NCI-H1092 (cell line): ENCODE data around the gene PSG1.
"Not testable (repeated sequence)": the region's sequence is repeated elsewhere in the genome, so short reads cannot be mapped to it uniquely, and the experiment has no call there.

Experiments
- DNase-seq: peaks from one replicate; lab custom pipeline; 2025; lab: John Stamatoyannopoulos, UW

Gene PSG1

GRCh38 chr19:42879613-42880012 lies at the start of gene PSG1:
PSG1 (minus strand) TSS chr19:42879713; CDS start chr19:42879581, 132 bp downstream.
- no peak for DNase-seq

GRCh38 chr19:42928896-42929295 lies 49.4 kb upstream of the PSG1 start:
- no peak for DNase-seq

- no peak for DNase-seq
Measured at GRCh38 chr19:42926781-42927180, 47.3 kb upstream of the PSG1 start.

GRCh38 chr19:42923106-42923505 lies 43.6 kb upstream of the PSG1 start:
- DNase-seq: not testable (repeated sequence)

GRCh38 chr19:42920971-42921370 lies 41.5 kb upstream of the PSG1 start:
- not testable (repeated sequence) for DNase-seq

- no peak for DNase-seq
Measured at GRCh38 chr19:42919757-42920079, 40.2 kb upstream of the PSG1 start.

GRCh38 chr19:42919070-42919756 lies 39.7 kb upstream of the PSG1 start:
- not testable (repeated sequence) for DNase-seq

GRCh38 chr19:42918377-42919069 lies 39.0 kb upstream of the PSG1 start:
- DNase-seq: not testable (repeated sequence)

GRCh38 chr19:42917634-42918033 lies 38.1 kb upstream of the PSG1 start, which contains the start of gene PSG6:
PSG6 (minus strand) TSS chr19:42917894; CDS start chr19:42917792, 102 bp downstream.
- not testable (repeated sequence) for DNase-seq

- not testable (repeated sequence) for DNase-seq
Measured at GRCh38 chr19:42916931-42917330, 37.4 kb upstream of the PSG1 start.

- DNase-seq: not testable (repeated sequence)
Measured at GRCh38 chr19:42913516-42913915, 34.0 kb upstream of the PSG1 start.

- not testable (repeated sequence) for DNase-seq
Measured at GRCh38 chr19:42912941-42913340, 33.4 kb upstream of the PSG1 start.

GRCh38 chr19:42911731-42912130 lies 32.2 kb upstream of the PSG1 start:
- DNase-seq: not testable (repeated sequence)

- DNase-seq: not testable (repeated sequence)
Measured at GRCh38 chr19:42906162-42906561, 26.6 kb upstream of the PSG1 start.

- not testable (repeated sequence) for DNase-seq
Measured at GRCh38 chr19:42900561-42900960, 21.0 kb upstream of the PSG1 start.

- not testable (repeated sequence) for DNase-seq
Measured at GRCh38 chr19:42899674-42900073, 20.2 kb upstream of the PSG1 start.

GRCh38 chr19:42899110-42899509 lies 19.6 kb upstream of the PSG1 start:
- not testable (repeated sequence) for DNase-seq

GRCh38 chr19:42898656-42899055 lies 19.1 kb upstream of the PSG1 start:
- not testable (repeated sequence) for DNase-seq

GRCh38 chr19:42897729-42898128 lies 18.2 kb upstream of the PSG1 start:
- not testable (repeated sequence) for DNase-seq

GRCh38 chr19:42890446-42890845 lies 10.9 kb upstream of the PSG1 start:
- not testable (repeated sequence) for DNase-seq

- DNase-seq: not testable (repeated sequence)
Measured at GRCh38 chr19:42887876-42888445, 8.4 kb upstream of the PSG1 start.

- DNase-seq: not testable (repeated sequence)
Measured at GRCh38 chr19:42882730-42883129, 3.2 kb upstream of the PSG1 start.

- DNase-seq: not testable (repeated sequence)
Measured at GRCh38 chr19:42882010-42882409, 2.5 kb upstream of the PSG1 start.
